NCI-H1694 (cell line): Measurements from ENCODE around the gene TTC21A.

ENCODE experiments used
- DNase-seq: peaks from one replicate; lab custom pipeline; 2025; lab: John Stamatoyannopoulos, UW

The TTC21A gene

DNA sequence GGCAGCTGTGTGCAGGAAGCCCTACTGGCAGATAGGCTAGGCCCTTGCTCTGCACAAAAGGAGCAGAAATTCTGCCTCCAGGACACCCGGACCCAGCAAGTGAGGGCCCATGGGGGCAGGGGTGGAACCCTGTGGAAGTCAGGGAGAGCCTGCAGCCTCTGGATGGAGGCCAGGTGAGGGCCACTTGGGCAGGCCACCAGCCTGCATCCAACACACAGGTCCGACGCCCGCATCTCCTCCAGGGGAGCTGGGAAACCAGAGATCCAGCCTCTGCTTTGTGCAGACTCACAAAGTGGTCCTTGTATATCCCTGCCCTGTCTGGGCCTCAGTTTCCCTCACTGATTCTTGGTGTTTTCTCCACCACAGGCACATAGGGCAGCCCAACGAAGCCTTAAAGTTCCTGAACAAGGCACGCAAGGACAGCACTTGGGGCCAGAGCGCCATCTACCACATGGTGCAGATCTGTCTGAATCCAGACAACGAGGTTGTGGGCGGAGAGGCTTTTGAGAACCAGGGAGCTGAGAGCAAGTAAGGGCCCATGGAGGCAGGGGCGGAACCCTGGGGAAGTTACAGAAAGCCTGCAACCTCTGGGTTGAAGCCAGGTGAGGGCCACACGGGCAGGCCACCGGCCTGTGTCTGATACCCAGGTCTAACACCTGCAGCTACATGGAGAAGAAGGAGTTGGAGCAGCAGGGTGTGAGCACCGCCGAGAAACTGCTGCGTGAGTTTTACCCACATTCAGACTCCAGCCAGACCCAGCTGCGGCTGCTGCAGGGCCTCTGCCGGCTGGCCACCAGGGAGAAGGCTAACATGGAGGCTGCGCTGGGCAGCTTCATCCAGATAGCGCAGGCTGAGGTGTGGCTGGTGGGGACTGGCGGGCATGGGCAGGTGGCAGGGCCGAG, 29.3 kb downstream of the TTC21A start:
- DNase-seq, result no peak

DNA sequence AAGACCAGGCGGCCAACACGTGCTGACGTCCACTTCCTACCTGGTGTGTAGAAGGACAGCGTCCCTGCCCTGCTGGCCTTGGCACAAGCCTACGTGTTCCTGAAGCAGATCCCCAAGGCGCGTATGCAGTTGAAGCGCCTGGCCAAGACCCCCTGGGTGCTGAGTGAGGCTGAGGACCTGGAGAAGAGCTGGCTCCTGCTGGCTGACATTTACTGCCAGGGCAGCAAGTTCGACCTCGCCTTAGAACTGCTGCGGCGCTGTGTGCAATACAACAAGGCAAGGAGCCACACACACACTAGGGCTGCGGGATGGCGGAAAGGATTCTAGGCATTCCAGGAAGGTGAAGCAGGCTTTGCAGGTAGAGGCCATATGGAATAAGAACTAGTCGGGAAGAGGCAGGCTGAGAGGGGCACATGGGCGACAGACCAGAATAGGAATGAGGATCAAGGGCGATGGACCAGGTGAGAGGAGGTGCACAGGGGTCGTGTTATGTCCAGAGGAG, 30.0 kb downstream of the TTC21A start:
- no peak for DNase-seq

DNA sequence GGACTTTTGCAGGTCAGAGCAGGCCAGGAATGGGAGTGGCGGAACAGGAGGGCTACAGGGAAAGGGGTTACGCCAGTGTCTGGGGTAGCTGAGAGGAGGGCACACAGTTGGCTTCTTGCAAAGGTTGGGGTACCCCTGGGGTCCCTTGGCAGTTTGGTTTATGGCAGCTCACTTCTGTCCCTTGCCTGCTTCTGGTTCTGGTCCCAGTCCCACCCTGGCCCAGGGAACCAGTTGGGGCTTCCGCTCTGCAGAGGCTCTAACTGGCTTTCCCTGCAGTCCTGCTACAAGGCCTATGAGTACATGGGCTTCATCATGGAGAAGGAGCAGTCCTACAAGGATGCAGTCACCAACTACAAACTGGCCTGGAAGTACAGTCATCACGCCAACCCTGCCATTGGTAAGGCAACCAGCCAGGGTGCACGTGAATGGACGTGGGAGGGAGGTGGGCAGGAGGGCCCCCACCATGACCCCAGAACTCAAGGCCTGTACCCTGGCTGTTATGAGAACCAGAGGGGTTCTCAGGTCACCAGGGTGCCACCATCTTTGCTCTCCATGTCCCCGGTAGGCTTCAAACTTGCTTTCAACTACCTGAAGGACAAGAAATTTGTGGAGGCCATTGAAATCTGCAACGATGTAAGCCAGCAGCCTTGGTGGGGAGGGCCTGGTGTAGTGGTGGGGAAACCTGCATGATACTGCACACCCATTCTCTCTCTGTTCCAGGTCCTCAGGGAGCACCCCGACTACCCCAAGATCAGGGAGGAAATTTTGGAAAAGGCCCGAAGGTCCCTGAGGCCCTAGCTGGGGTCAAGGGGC, 30.7 kb downstream of the TTC21A start:
- DNase-seq, result no peak

GRCh38 chr3:39138804-39139415, 31.4 kb downstream of the TTC21A start:
- no peak for DNase-seq

DNA sequence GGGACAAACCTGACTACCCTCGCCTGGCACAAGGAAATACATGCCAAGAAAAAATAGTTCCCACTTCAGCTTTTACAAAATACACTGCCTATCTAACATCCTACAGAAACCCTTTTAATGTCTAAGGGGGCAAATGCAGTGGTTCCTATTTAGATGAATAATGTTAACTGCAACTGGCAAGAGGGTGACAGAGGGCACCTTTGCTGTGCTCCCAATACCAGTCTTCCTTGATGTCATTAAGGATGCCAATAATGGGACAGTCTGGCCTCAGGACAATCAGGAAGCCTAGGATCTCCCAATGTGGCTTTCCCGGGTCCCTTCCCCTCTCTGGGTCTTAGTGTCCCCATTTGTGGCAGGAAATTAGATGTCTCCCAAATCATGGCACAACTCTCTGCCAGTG, 32.0 kb downstream of the TTC21A start:
- DNase-seq, result no peak

GRCh38 chr3:39140341-39140971, 33.0 kb downstream of the TTC21A start:
- no peak for DNase-seq

DNA sequence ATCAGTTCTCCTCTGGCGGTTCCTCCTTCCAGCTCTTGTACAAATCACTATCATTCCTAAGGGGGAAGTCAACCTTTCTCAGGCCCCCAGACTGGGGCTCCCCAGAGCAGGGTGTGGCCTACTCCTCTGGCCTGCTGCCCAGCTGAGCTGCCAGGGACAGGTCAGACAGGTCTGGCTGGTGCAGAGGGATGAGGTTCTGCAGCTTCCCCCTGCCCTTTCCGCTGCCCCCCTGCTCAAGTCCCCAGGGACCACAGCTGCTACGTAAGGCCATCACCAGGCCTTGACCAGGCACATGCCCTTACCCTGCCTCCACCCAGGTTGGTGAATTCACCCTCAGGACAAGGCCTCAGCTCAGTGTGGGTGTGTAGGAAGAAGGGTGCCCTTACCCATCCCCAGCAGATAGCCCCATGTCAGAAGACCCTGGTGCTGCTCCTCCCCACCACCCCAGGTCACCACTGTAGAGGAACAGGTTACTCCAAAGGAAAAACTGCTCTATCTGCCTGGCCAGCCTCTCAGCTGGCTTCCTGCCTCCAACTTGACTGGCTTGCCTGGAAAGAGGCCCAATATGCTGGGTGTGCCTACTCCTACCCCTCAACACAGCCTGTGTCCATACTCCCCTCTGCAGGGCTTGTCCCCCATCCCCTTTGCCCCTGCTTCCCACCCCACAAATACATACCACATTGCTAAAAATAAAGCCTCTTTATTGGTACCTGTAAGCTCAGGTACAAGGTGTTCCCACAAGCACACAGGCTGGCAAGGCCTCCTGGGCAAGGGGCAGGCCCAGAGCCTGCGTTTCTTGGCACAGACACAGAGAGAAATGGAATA, 33.9 kb downstream of the TTC21A start:
- no peak for DNase-seq

- DNase-seq, result no peak
Measured at GRCh38 chr3:39142067-39142466, 34.6 kb downstream of the TTC21A start.

DNA sequence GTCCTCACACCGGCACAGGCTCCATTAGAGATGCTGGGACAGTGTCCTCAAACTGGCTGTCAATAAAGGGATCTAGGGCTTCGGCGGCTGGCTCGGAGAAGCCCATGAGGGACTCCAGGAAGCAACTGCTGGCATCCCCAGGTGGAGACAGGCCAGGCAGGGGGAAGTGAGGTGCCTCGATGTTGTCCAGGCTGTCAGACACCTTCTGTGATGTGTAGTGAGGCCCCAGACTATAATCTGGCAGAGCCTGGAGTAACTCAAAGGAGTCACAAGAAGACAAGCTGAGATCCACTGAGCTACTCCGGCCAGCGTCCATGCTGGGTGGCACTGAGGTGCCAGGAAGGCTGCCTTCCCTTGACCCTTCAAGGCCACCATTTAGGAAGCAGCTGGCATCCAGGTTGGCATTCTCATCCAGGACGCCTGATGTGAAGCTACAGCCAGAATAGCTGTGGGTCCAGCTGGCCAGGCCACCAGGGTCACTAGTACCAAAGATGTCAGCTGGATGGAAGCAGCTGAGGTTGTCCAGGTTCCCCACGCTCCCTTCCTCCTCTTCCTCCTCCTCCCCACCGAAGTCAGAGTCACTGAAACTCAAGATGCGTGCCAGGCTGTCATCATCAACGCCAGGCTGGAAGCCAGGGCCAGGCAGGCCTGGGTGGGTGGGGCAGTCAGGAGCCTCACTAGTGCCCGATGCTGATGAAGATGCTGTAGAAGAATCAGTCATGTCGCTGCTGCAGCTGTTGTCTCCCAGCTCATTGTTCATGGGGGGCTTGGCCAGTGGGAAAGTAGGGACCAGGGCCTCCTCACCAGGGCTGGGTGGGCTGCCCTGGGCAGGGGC, 35.8 kb downstream of the TTC21A start:
- DNase-seq, result no peak

DNA sequence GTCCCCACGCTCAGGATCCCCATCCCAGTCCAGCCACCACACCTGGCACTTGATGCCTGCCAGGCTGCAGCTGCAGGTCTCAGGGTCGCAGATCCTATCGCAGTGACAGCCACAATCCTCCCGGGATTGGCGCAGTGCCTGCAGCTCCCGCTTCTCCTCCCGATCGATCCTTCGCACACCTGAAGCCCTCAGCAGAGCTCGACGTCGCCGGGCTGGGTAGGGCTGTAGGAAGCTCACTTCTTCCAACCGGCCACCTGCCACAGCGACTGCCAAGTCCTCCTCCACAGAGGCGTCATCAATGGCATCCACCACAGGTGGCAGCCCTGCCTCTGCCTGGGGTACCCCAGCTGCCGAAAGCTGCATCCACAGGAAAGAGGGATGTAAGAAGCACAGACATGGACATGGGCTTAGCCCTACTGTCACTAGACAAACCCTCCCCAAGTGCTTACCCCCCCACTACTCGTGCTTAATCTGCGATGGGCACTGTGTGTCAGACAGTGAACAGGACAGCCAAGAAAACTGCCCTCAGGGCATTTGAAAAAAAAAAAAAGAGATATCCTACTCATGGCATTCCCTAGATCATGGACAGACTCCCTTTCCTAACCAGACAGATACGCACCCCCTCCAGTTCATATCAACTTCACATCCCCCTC, 36.7 kb downstream of the TTC21A start:
- no peak for DNase-seq

DNA sequence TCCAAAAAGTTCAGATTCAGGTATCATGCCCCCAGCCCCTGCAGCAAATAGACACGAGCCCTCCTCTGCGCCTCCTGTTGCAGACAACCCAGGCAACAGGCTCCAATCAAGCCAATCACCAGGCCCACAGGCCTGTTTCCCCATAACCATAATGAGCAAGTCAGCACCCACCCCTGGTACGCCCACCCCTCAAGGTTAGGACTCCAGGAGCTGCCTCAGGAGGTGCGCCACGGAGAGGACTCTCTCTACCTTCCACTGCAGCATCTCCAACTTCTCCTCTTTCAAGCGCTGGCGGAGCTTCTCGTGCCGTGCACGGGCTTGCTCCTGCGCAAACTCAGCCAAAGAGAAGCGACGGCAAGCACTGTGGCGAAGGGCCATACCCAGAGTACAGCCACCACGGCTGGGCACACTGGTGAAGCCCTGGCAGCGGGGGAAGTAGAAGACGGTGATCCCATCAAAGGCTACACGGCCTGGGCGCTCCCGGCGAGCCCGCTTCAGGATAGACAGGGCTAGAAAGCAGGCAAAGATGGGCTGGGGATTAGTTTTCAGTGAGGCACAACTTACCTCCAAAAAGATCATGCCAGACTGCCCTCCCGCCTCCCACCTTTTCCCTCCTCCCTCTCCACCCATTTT, 37.4 kb downstream of the TTC21A start:
- no peak for DNase-seq

GRCh38 chr3:39146083-39146501, 38.6 kb downstream of the TTC21A start:
- no peak for DNase-seq

DNA sequence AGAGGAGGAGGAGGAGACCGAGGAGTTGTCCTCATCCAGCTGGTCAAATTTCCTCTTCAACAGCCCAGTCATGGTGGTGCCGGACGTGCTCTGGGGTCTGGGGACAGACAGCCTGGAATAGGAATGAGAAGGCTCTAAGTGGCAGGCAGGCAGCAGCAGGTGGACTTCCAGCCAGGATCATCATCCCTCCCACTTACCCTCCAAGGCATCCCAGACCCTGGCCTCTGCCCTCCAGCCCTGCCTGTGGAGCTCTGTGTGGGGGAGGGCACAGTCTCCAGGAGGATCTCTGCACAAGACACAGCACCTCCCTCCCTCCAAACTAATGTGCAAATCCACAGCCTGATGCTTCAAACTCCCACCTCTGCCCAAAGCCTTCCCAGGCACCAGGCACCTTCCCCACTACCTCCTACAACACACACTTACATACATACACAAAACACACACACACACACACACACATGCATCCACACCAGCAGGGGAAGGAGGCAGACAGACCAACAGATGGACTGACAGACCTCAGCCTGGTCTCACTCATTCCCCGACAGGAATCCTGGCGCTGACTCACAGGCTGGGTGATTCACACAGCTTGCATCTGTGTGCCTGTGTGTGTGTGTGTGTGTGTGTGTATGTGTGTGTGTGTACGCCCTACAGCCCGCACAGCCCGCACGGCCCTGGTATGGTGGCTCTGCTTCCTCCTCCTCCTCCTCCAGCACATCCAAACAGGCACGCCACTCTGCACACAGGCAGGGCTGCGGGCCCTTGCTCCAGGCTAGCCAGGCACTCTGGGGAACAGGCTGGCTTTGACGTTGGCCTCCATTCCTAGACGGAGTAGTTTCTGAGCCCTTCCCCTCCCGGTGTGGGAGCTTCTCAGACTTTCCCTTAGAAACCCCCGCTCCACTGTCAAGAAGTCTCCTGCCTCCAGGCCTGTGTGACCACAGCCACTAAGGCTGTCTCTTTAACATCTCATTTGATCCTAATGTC, 39.4 kb downstream of the TTC21A start:
- DNase-seq, result peak; percentile 39

DNA sequence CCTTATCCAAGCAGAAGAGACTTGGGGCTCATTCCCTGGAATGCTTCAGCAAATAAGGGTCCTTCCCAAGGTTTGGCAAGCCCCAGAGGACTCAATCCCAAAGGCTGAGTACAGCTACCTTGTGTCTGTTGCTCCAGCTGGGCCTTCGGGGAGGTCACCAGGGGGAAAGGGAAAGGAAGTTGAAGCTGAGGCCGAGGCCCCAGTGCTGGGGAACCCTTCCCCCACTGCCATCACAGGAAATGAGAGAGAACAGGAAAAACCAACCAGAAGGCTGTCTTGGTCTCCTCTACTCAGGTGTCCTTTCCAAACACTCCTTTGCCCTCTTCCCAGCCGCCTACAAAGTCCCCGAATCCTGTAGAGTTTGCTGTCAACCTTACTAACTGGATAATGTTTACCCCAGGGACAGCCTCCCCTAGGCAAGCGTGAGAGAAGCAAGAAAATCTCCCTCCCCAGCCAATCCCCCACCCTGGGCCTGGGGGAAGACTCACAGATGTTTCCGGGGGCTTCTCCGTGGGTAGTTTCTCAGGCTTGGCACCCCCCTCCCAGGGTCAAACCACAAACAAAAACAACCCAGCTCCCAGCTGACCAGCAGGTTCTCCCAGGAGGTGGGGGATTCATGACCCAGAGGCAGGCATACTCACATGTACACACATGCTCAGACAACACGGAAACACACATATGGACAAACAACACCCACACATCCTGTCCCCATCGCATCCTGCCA, 40.4 kb downstream of the TTC21A start:
- no peak for DNase-seq

DNA sequence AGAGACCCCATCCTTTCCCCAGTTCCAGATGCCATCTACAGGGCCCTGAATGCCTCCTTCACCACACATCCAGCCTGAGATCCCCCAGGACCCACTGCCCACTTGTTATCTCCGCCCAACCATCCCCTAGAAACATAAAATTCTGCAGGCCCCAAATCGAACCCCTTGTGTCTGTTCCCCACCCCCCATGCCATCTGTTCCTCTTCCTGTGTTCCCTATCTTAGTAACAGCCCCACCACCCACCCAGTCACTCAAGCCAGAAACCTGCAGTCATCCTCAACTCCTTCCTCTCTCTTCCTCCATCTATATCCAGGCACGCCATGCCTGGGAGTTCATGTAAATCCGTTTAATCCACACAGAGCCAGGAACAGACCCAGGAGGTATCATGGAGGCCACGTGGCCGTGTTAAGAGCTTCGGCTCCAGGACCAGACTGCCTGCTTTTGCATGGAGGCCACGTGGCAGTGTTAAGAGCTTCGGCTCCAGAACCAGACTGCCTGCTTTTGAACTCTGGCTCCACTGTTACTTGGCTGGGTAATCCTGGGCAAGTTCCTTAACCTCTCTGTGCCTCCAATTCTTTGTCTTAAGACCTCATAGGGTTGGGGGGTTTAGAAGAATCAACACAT, 41.1 kb downstream of the TTC21A start:
- DNase-seq, result no peak

DNA sequence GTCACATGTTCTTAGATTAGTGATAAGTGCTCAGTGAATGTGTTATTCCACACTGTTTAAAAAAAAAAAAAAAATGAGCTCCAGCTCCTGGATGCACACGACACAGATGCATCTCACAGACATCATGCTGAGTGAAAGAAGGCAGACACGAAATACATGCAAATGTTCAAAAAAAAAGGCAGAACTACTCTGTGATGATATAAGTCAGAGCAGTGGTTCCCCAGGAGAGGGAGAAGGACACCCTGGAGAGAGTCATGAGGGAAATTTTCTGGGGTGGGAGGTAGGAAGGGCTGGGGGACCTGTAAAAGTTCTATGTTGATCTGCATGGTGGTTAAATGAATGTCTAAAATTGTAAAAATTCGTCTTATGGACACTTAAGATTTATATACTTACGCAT, 41.6 kb downstream of the TTC21A start:
- DNase-seq, result no peak
